Activated gamma-delta T cell (primary cell): Measurements from ENCODE around the gene DNPEP.
"Not testable (repeated sequence)": the region's sequence is repeated elsewhere in the genome, so short reads cannot be mapped to it uniquely, and the experiment has no call there.

Experiments used
- DNase-seq: peaks from one replicate; lab custom pipeline; 2025; lab: John Stamatoyannopoulos, UW

The DNPEP gene

GRCh38 chr2:219401606-219402005 lies 13.9 kb upstream of the DNPEP start:
- no peak for DNase-seq

GRCh38 chr2:219400562-219400961 lies 12.8 kb upstream of the DNPEP start:
- no peak for DNase-seq

- DNase-seq: no peak
Measured at GRCh38 chr2:219399716-219400478, 12.2 kb upstream of the DNPEP start.

GRCh38 chr2:219398721-219399363 lies 11.1 kb upstream of the DNPEP start:
- no peak for DNase-seq

- DNase-seq: no peak
Measured at GRCh38 chr2:219396863-219397457, 9.2 kb upstream of the DNPEP start.

- DNase-seq: no peak
Measured at GRCh38 chr2:219395609-219396008, 7.9 kb upstream of the DNPEP start.

GRCh38 chr2:219395056-219395455 lies 7.3 kb upstream of the DNPEP start:
- not testable (repeated sequence) for DNase-seq

- DNase-seq: no peak
Measured at GRCh38 chr2:219392754-219393153, 5.0 kb upstream of the DNPEP start.

- no peak for DNase-seq
Measured at GRCh38 chr2:219388907-219389156, 1.1 kb upstream of the DNPEP start.

- DNase-seq: peak; percentile 99
Measured at GRCh38 chr2:219388121-219388906, 602 bp upstream of the DNPEP start.

GRCh38 chr2:219386532-219387280 lies 1.0 kb downstream of the DNPEP start:
- no peak for DNase-seq

GRCh38 chr2:219385958-219386520 lies 1.7 kb downstream of the DNPEP start:
- DNase-seq: no peak

- no peak for DNase-seq
Measured at GRCh38 chr2:219384859-219385258, 2.9 kb downstream of the DNPEP start.

GRCh38 chr2:219384083-219384713 lies 3.5 kb downstream of the DNPEP start:
- no peak for DNase-seq

- no peak for DNase-seq
Measured at GRCh38 chr2:219381448-219381847, 6.3 kb downstream of the DNPEP start.

- DNase-seq: no peak
Measured at GRCh38 chr2:219380926-219381325, 6.8 kb downstream of the DNPEP start.

- DNase-seq: no peak
Measured at GRCh38 chr2:219378163-219378851, 9.4 kb downstream of the DNPEP start.

- DNase-seq: no peak
Measured at GRCh38 chr2:219369447-219369861, 18.3 kb downstream of the DNPEP start.

GRCh38 chr2:219368690-219369191 lies 19.0 kb downstream of the DNPEP start:
- DNase-seq: no peak

- DNase-seq: no peak
Measured at GRCh38 chr2:219362524-219363164, 25.1 kb downstream of the DNPEP start.
